ENCODE data around the gene HELZ. TPM values are rescaled to one million over a fixed set of nuclear protein-coding genes. Genes with fewer than 3 reads are reported as not detected.

Gene HELZ
- total and polyA plus RNA-seq, 2 of the 8 experiments (the other 6 are each of a cell fraction or from before 2014, with no cell fraction given), result 10.0 to 48.7 TPM

- TF ChIP-seq SIN3A (conservative IDR thresholded peaks at IDR 0.05 in 1 of 2, IDR thresholded peaks at IDR 0.05 in 1 of 2; ENCODE audit: low read depth in 1 of 2, low read length in 2 of 2) (no peak), BACH1 (IDR thresholded peaks at IDR 0.05; ENCODE audit: low read length) (no peak), USF2 (IDR thresholded peaks at IDR 0.05; ENCODE audit: low read length) (no peak), JUND (IDR thresholded peaks at IDR 0.05; ENCODE audit: low read length) (no peak), KDM4A (IDR thresholded peaks at IDR 0.05; ENCODE audit: low read depth, low read length, severe bottlenecking) (no peak), TEAD4 (IDR thresholded peaks at IDR 0.05; ENCODE audit: low read depth, low read length) (no peak), CBX5 (IDR thresholded peaks at IDR 0.05; ENCODE audit: low read depth, low read length) (no peak), SUZ12 (IDR thresholded peaks at IDR 0.05; ENCODE audit: low read length) (no peak)
Observed at GRCh38 chr17:67248291-67248690, 3.3 kb upstream of the HELZ start (continued).
